Measurements from ENCODE around the gene ACOT11. TPM values are rescaled to one million over a fixed set of nuclear protein-coding genes. Genes with fewer than 3 reads are reported as not detected.
"Not testable (repeated sequence)": the region's sequence is repeated elsewhere in the genome, so short reads cannot be mapped to it uniquely, and the experiment has no call there.

Gene ACOT11
- total RNA-seq, 4 donors from 2014 or later: 41.3 to 200 (median 119) TPM

DNA sequence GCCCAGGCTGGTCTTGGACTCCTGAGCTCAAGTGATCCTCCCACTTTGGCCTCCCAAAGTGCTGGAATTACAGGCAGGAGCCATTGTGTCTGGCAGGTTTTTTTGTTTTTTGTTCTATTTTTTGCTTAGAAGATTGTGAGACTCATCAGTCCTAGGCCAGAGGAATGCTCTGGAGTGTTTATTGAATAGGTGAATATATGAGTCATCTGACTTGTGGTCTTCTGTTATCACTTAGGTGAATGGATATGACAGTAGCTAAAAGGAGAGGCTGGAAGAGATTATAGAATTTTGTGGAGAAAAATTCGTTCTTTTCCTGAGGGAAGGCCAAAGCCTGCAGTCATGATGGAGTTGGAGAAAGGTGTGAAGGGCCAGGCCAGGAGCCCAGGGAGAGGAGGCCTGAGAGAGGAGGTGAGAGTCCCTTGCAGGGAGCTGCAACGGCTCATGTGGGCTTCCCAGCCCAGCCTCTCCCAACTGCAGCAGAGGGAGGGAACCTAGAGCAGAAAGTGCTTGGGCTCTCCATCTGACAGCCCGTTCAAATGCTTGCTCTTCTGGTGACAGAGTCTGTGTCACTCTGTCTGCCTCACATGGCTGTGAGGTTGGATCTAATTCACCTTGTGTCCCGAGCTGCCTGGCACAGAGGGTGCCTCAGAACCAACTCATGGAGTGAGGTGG lies 31.6 kb upstream of the ACOT11 start:
- Histone ChIP-seq H3K4me3 (no peak overlapping the region), H3K27ac (no peak overlapping the region)
- TF ChIP-seq, protein P1, sequence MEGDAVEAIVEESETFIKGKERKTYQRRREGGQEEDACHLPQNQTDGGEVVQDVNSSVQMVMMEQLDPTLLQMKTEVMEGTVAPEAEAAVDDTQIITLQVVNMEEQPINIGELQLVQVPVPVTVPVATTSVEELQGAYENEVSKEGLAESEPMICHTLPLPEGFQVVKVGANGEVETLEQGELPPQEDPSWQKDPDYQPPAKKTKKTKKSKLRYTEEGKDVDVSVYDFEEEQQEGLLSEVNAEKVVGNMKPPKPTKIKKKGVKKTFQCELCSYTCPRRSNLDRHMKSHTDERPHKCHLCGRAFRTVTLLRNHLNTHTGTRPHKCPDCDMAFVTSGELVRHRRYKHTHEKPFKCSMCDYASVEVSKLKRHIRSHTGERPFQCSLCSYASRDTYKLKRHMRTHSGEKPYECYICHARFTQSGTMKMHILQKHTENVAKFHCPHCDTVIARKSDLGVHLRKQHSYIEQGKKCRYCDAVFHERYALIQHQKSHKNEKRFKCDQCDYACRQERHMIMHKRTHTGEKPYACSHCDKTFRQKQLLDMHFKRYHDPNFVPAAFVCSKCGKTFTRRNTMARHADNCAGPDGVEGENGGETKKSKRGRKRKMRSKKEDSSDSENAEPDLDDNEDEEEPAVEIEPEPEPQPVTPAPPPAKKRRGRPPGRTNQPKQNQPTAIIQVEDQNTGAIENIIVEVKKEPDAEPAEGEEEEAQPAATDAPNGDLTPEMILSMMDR (IDR thresholded peaks at IDR 0.05): no peak
- TF ChIP-seq POLR2A (IDR thresholded peaks at IDR 0.05): no peak

DNA sequence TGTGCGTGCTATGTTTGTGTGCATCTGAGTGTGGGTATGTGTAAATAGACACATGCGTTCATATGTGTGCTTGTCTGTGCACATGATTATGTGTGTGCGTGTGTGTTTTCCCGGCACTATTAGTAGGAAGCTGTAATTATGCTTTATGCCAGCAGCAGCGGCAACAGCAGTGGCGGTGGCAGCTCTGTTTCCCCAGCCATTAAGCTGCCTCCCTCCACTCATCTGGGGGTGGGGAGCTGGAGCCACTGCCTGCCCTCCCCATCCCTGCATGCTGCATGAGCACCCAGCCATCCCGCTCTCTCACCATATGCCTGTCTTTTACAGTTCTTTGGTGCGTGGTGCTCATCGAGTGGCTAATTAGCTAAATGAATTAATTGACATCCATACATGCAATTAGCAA lies 30.5 kb upstream of the ACOT11 start:
- no peak for DNase-seq
- TF ChIP-seq POLR2A (IDR thresholded peaks at IDR 0.05): no peak
- TF ChIP-seq, protein P1 (IDR thresholded peaks at IDR 0.05): no peak
- H3K4me1 ChIP-seq: no peaks in the 10 kb centered on the region
- no peaks in the 10 kb centered on the region for H3K36me3 ChIP-seq
- no peaks in the 10 kb centered on the region for H3K9me3 ChIP-seq
- no peaks in the 10 kb centered on the region for H3K27me3 ChIP-seq
- H3K4me3 ChIP-seq: no peak overlapping the region
- no peak overlapping the region for H3K27ac ChIP-seq

More for the DNA sequence above, 31.6 kb upstream of the ACOT11 start:
- H3K36me3 ChIP-seq: no peaks in the 10 kb centered on the region
- H3K9me3 ChIP-seq: no peaks in the 10 kb centered on the region
- DNase-seq: no peak
- no peaks in the 10 kb centered on the region for H3K27me3 ChIP-seq
- H3K4me1 ChIP-seq: no peaks in the 10 kb centered on the region

DNA sequence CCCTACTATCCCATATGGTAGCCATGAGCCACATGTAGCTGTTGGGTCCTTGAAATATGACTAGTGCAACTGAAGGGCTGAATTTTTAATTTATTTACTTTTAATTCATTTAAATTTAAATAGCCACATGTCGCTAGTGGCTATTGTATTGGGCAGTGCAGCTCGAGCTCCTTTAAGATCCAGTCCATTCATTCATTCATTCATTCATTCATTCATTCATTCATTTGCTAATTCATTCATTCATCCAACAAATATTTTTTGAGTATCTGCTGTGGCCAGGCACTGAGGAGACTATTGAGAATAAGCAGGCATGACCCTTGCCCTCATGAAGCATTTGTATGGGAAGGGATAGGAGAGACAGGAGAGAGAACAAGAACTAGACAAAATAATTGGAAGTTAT lies 29.5 kb upstream of the ACOT11 start:
- Histone ChIP-seq H3K27me3 (no peaks in the 10 kb centered on the region), H3K27ac (no peak overlapping the region), H3K9me3 (no peaks in the 10 kb centered on the region), H3K36me3 (no peaks in the 10 kb centered on the region), H3K4me1 (no peaks in the 10 kb centered on the region), H3K4me3 (no peak overlapping the region)
- no peak for DNase-seq
- no peak for TF ChIP-seq POLR2A (IDR thresholded peaks at IDR 0.05)
- TF ChIP-seq, protein P1 (IDR thresholded peaks at IDR 0.05): no peak

DNA sequence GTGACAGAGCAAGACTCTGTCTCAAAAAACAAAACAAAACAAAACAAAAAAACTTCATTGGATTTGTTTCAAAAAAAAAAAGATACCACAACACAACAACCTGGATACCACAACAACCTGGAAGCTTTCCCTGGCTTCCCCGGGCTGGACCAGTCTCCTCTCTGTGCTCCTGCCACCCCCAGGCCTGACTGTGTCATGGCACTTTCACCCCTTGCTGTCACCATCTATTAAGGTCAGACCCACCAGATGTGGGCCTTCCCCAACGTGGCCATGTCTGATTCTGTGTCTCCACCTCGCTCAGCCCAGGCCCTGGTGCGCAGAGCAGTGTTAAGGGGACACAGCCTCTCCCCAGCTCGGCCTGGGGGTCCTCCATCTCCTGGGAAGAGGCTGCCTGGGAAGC lies 28.3 kb upstream of the ACOT11 start:
- no peak for TF ChIP-seq POLR2A (IDR thresholded peaks at IDR 0.05)
- TF ChIP-seq, protein P1 (IDR thresholded peaks at IDR 0.05): peak in 3 of 6 experiments; percentile 31 to 45 (median 32)

DNA sequence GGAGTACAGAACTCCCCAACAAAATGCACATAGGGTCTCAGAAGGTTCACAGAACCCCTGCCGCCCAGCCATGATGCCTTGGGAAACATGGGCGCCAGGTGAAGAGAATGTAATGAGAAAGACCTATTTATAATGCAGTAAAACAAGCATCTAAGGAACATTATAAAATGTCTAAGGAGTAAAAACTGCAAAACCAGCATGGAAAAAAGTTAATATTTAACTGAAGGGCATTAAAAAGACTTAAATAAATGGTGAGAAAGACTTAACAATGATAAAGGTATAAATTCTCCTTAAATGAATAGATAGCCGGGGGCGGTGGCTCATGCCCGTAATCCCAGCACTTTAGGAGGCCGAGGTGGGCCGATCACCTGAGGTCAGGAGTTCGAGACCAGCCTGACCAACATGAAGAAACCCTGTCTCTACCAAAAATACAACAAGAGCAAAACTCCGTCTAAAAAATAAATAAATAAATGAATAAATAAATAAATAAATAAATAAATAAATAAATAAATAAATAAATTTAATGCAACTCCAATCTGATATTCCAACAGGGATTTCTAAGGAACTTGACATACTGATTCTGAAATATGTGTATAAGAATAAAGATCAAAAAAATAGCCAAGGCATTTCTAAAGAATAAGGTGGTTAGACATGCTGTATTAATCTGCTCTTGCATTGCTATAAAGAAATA lies 27.3 kb upstream of the ACOT11 start:
- Histone ChIP-seq H3K4me3 (no peak overlapping the region), H3K9me3 (no peaks in the 10 kb centered on the region), H3K36me3 (no peaks in the 10 kb centered on the region), H3K4me1 (no peaks in the 10 kb centered on the region), H3K27ac (no peak overlapping the region), H3K27me3 (no peaks in the 10 kb centered on the region)
- TF ChIP-seq, protein P1 (IDR thresholded peaks at IDR 0.05): no peak
- TF ChIP-seq POLR2A (IDR thresholded peaks at IDR 0.05): no peak
- no peak for DNase-seq

More for the DNA sequence above, 28.3 kb upstream of the ACOT11 start:
- Histone ChIP-seq H3K27ac (no peak overlapping the region), H3K4me1 (no peaks in the 10 kb centered on the region), H3K36me3 (no peaks in the 10 kb centered on the region), H3K9me3 (no peaks in the 10 kb centered on the region), H3K27me3 (no peaks in the 10 kb centered on the region), H3K4me3 (no peak overlapping the region)
- peak in 1 of 3 donors; percentile 50 for DNase-seq

DNA sequence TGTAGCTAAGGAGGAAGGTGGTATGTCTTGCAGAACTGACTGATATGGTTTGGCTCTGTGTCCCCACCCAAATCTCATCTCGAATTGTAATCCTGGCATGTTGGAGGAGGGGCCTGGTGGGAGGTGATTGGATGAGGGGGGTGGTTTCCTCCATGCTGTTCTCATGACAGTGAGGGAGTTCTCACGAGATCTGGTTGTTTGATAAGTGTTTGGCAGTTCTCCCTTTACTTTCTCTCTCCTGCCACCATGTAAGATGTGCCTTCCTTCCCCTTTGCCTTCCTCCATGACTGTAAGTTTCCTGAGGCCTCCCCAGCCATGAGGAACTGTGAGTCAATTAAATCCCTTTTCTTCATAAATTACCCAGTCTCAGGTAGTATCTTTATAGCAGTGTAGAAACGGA lies 21.5 kb upstream of the ACOT11 start:
- H3K4me1 ChIP-seq, H3K27me3 ChIP-seq, H3K9me3 ChIP-seq, H3K4me3 ChIP-seq, H3K27ac ChIP-seq, DNase-seq, H3K36me3 ChIP-seq: not testable (repeated sequence)
